Pons (tissue), 1 donor: ENCODE data around the gene RRAS2.
"Not testable (repeated sequence)": the region's sequence is repeated elsewhere in the genome, so short reads cannot be mapped to it uniquely, and the experiment has no call there.

Experiments used
- DNase-seq: peaks from one replicate; pipeline ENCODE4 v3.0.0-alpha.2; 2016; ENCODE audit warnings: low spot score

The RRAS2 gene

GRCh38 chr11:14255238-14255534 lies 103.8 kb downstream of the RRAS2 start:
- no peak for DNase-seq

GRCh38 chr11:14254533-14255237 lies 104.3 kb downstream of the RRAS2 start:
- DNase-seq: no peak

- no peak for DNase-seq
These were observed 105.1 kb downstream of the RRAS2 start for GRCh38 chr11:14253840-14254239.

DNA sequence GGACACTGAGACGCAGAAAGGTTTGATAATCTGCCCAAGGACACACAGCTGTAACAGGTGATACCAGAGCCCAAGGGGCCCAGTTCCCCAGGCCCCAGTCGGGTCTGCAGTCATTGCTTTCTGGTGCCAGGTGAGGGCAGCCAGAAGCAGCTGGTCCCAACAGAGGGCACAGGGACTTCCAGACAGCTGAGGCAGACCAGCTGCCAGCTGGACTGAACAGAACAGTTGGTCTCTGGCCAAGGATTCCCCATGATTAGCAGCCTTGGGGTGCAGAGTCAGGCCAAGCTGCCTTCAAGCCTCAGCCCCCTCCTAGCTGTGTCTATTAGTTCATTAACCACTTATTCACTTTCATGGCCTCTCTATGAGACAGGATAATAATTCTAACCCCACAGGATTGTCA lies 105.6 kb downstream of the RRAS2 start:
- peak; percentile 20 for DNase-seq

GRCh38 chr11:14252501-14252900 lies 106.5 kb downstream of the RRAS2 start:
- not testable (repeated sequence) for DNase-seq

DNA sequence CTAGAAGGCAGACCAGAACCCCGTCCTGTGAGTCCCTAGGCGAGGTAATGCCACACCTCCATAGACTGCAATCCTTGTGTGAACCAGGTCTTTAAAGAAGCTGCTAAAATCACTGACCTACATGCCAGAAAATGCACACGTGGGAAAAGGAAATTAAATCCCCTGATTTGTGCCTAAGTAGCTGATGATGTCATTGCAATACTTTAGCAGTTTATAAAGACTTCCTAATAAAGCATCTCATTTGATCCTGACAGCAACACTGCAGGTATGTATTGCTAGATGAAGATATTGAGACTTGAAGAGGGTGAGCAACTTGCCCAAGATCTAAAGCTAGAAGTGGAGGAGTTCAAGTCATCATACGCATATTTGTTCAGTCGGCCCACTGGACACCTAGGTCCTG lies 107.2 kb downstream of the RRAS2 start:
- DNase-seq: no peak

DNA sequence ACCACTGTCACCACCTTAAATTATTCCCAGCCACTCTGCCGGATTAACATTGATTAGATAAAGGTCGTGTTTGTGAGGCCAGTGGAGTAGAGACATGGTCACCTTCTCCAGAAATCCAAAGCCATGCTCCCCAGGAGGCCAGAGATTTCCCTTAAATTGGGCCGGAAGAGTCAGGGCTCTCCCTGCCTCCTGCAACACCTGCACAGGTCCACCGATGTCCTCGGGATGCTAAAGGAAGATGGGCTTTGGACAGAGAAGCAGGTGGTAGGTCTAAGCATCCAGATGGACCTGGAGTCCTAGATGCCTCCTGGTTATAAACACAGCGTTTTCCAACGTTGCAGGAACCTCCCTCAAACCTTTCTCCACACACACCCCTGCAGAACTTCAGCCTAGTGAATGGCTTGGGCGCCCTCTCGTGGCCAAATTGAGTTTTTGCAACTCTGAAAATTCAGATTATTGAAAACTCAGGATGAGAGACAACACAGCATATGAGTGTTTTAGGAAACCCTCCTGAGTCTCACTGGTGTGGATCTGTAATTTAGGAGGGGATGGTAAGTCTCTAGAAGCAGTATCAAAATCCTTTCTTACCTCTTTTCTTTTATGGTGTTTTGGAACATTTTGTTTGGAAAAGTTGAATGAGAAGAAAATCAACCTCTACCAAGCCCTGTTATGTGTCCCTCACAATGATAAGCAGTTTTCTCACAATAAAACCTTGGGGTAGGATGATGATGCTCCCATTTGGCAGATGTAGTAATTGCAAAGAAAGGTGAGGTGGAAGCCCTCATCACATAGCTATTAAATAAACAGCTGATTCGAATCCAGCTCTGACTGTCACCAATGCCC lies 109.6 kb downstream of the RRAS2 start:
- DNase-seq: peak; percentile 79

DNA sequence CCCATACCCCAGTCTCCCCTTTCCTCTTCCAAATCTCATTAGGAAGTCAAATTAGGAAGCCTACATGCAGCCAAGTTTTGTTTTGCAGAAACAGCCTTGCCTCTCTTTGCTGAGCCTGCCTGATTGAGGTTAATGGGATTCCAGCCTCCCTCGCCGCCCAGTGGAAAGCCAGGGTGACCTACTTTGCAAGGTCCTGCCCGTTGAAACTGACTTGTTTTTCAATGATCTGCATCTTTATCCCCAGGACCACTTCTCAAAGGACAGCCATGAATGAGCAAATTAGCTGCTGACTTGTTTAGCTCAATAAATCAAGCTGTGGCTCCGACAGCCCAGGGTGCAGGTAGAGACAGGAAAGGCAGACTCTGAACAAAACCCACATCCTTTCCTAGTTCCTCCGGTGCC lies 110.4 kb downstream of the RRAS2 start:
- peak; percentile 77 for DNase-seq

DNA sequence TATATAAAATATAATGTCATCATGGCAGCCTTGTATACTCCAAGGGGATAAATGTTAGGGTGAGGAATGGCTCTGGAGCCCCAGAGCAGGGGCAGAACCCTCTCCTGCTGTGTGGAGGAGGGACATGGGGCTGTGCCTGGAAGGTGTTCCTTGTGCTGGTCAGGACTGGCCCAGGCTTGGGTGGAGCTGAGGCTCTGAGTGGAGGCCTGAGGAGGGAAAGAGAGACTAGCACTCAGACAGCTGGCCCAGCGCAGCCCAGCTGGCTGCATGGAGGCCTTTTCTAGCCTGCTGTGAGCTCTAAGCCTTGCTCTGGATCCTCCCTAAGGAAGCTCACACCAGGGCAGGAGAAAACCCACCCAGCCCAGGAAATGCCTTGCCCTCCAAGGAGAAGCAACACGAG lies 113.5 kb downstream of the RRAS2 start:
- no peak for DNase-seq

- DNase-seq: no peak
These were observed 114.1 kb downstream of the RRAS2 start for GRCh38 chr11:14244926-14245325.

DNA sequence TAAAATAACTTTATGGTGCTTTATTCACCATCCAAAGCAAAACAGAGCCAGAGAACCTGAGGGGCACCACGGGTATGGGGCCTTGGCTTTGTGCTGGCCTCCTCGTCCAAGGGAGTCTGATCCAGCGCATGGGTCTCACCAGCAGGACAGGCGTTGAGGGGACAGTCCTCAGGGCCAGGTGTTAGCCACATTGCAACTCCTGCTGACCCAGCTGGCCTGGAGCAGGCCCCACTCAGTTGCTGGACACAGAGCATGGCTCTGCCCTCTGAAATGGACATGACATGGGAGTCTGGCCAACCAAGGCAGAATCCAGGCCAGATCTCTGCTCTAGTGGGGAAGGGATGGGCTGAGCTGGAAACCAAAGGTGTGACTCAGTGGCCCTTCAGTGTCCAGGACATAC lies 116.2 kb downstream of the RRAS2 start:
- DNase-seq: no peak

DNA sequence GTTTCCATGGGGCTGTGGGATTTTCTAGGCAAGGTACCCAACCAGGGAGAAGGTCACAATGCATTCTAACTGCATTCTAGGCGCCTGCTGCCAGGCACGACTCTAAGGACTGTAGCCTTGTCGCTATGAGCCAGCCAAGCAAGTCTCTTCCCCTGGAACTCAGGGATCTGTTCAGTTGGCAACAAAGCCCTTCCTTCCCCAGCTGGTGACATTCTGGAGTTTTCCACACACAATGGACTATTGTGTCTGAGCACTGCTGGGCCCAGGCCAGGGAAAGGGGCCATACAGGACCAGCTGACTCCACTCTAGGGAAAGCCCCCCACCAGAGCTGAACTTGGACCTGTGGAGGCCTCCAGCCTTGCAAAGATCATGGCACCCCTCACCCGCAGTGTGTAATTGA lies 116.8 kb downstream of the RRAS2 start:
- DNase-seq: peak; percentile 83

- DNase-seq: no peak
These were observed 118.0 kb downstream of the RRAS2 start for GRCh38 chr11:14240951-14241350.

- DNase-seq: no peak
These were observed 118.8 kb downstream of the RRAS2 start for GRCh38 chr11:14240221-14240620.

DNA sequence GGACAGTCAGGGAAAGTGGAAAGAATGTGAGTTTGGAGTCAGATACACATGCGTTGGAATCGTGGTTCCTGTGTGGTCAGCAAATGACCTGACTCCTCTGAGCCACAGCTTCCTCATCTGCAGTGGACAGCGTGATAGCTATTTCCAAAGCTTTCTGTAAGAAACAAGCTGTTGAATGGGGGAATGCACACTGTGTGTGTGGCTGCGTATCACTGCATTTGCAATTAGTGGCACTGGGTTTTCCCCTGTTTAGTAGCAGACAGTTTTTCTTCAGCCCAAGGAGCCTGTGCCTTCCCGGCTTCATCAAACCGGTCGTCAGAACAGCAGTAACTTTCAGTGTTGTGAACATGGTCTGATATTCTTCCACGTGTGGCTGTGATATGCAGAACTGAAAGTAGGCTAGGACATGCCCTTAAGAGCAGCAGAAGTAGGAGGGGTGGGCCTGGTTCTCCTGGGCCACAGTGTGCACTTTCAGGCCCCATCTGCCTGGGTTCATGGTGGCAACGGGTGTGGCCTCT lies 121.5 kb downstream of the RRAS2 start:
- peak; percentile 86 for DNase-seq

GRCh38 chr11:14235701-14236100 lies 123.3 kb downstream of the RRAS2 start:
- DNase-seq: no peak

DNA sequence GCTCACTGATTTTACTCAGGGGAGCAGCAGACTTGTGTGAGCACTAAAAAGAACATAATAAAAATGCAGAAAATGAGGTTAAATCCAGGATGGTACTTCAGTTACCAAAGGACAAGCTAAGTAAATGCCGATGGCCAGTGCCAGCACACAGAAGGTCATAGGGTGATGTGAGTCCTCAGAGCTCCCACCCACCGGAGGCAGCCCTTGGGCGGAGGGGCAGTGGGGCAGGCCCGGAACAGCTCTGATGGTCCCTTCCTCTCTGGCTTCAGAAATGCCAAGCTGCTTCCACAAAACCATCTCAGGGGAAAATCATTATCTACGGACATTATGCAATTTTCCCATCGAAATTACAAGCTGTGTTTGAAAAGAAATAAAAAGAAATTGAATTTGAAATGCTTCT lies 124.5 kb downstream of the RRAS2 start:
- DNase-seq: no peak

- no peak for DNase-seq
These were observed 126.3 kb downstream of the RRAS2 start for GRCh38 chr11:14232652-14233051.

DNA sequence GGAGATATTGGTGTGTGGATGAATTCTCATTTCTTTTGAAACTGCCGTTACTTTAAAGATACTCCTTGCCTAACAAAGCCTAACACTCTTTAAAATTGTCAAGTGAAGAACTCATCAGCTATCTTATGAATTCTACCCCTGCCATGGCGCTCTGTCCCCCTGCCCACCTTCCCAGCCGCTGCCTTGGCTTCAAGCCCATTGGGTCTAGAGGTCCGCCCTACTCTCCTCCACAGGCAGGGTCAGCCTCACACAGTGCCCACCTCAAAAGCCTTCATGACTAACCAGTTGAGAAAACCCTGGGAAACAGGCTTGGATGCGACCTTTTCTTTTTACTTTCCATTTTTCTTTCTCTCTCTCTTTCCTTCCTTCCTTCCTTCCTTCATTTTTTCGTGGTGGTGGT lies 128.6 kb downstream of the RRAS2 start:
- no peak for DNase-seq

- DNase-seq: no peak
These were observed 129.5 kb downstream of the RRAS2 start for GRCh38 chr11:14229472-14229871.

DNA sequence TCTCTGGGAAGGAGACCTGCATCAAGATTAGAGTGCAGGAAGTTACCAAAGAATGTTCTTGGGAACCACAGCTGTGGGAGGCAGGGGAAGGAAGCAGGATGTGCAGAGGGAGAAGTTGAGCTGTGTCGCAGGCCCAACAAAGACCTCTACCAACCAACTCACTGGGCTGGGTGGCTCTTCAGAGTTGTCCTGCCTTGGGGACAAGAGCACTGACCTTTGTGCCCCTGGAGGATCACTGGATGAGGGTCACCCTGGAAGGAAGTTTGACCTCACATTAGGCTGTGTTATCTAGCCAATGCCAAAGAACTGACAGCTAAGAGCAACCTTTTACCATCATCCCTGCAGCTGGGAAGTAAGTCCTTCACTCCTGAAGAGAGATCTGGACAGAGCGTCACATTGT lies 130.6 kb downstream of the RRAS2 start:
- DNase-seq: no peak
